ENCODE data around the gene DYNLL1. TPM values are rescaled to one million over a fixed set of nuclear protein-coding genes. Genes with fewer than 3 reads are reported as not detected.
"Not testable (repeated sequence)": the region's sequence is repeated elsewhere in the genome, so short reads cannot be mapped to it uniquely, and the experiment has no call there.

Gene DYNLL1
- polyA plus RNA-seq, 4 donors: 450 to 544 (median 503) TPM

GRCh38 chr12:120473807-120474615 is 21.9 kb upstream of the DYNLL1 start:
- no peak for DNase-seq (ENCODE audit: low read depth in 4 of 4, low spot score in 3 of 4)

- no peak for DNase-seq (ENCODE audit: low read depth in 4 of 4, low spot score in 3 of 4)
Observed at GRCh38 chr12:120474616-120474960, 21.3 kb upstream of the DYNLL1 start.

- DNase-seq (ENCODE audit: low read depth in 4 of 4, low spot score in 3 of 4): no peak
Observed at GRCh38 chr12:120475643-120476042, 20.3 kb upstream of the DYNLL1 start.

- DNase-seq (ENCODE audit: low read depth in 4 of 4, low spot score in 3 of 4): no peak
Observed at GRCh38 chr12:120479458-120479857, 16.5 kb upstream of the DYNLL1 start.

GRCh38 chr12:120480211-120480610 is 15.7 kb upstream of the DYNLL1 start:
- no peak for DNase-seq (ENCODE audit: low read depth in 4 of 4, low spot score in 3 of 4)

GRCh38 chr12:120481022-120481767 is 14.7 kb upstream of the DYNLL1 start:
- no peak for DNase-seq (ENCODE audit: low read depth in 4 of 4, low spot score in 3 of 4)

GRCh38 chr12:120483621-120484020 is 12.3 kb upstream of the DYNLL1 start:
- DNase-seq (ENCODE audit: low read depth in 4 of 4, low spot score in 3 of 4): no peak

- DNase-seq (ENCODE audit: low read depth in 4 of 4, low spot score in 3 of 4): no peak
Observed at GRCh38 chr12:120485961-120486881, 9.7 kb upstream of the DYNLL1 start.

- not testable (repeated sequence) for DNase-seq (ENCODE audit: low read depth in 4 of 4, low spot score in 3 of 4)
Observed at GRCh38 chr12:120487552-120487951, 8.4 kb upstream of the DYNLL1 start.

GRCh38 chr12:120488057-120488640 is 7.8 kb upstream of the DYNLL1 start:
- DNase-seq (ENCODE audit: low read depth in 4 of 4, low spot score in 3 of 4): no peak

- DNase-seq (ENCODE audit: low read depth in 4 of 4, low spot score in 3 of 4): no peak
Observed at GRCh38 chr12:120489018-120489417, 6.9 kb upstream of the DYNLL1 start.

GRCh38 chr12:120490325-120490724 is 5.6 kb upstream of the DYNLL1 start:
- no peak for DNase-seq (ENCODE audit: low read depth in 4 of 4, low spot score in 3 of 4)

- DNase-seq (ENCODE audit: low read depth in 4 of 4, low spot score in 3 of 4): no peak
Observed at GRCh38 chr12:120490833-120491512, 4.9 kb upstream of the DYNLL1 start.

- DNase-seq (ENCODE audit: low read depth in 4 of 4, low spot score in 3 of 4): no peak
Observed at GRCh38 chr12:120495186-120495730, 655 bp upstream of the DYNLL1 start.

GRCh38 chr12:120496413-120497340 is 764 bp downstream of the DYNLL1 start:
- DNase-seq (ENCODE audit: low read depth in 4 of 4, low spot score in 3 of 4): peak in 1 of 4 donors; percentile 38

- DNase-seq (ENCODE audit: low read depth in 4 of 4, low spot score in 3 of 4): no peak
Observed at GRCh38 chr12:120497524-120498150, 1.7 kb downstream of the DYNLL1 start.

GRCh38 chr12:120498870-120499515 is 3.1 kb downstream of the DYNLL1 start:
- no peak for DNase-seq (ENCODE audit: low read depth in 4 of 4, low spot score in 3 of 4)

- DNase-seq (ENCODE audit: low read depth in 4 of 4, low spot score in 3 of 4): no peak
Observed at GRCh38 chr12:120500581-120500980, 4.7 kb downstream of the DYNLL1 start.

Measured in left renal pelvis (tissue), 4 donors.